ENCODE data around the gene BMP2. TPM values are rescaled to one million over a fixed set of nuclear protein-coding genes. Genes with fewer than 3 reads are reported as not detected.

The BMP2 gene
- total RNA-seq, 4 donors from 2014 or later: 19.1 to 27.1 (median 20.2) TPM

- WGBS, 2 donors: 66 to 72% methylated on average over 4 of the region's 4 CpGs
- no peak for TF ChIP-seq POLR2A (IDR thresholded peaks at IDR 0.05)
- TF ChIP-seq CTCF (IDR thresholded peaks at IDR 0.05): no peak
- no peaks in the 10 kb centered on the region for H3K9me3 ChIP-seq
- no peaks in the 10 kb centered on the region for H3K36me3 ChIP-seq
- intact Hi-C loops (cut with DNase I): no loop called here
- no peak overlapping the region for H3K4me3 ChIP-seq (replicated peaks in 1 of 3)
- H3K27ac ChIP-seq: no peak overlapping the region
- no peaks in the 10 kb centered on the region for H3K4me1 ChIP-seq
- no peaks in the 10 kb centered on the region for H3K27me3 ChIP-seq
- DNase-seq: no peak
Measured at GRCh38 chr20:6814945-6815344, 47.5 kb downstream of the BMP2 start.

- no peak for TF ChIP-seq CTCF (IDR thresholded peaks at IDR 0.05)
- TF ChIP-seq POLR2A (IDR thresholded peaks at IDR 0.05): no peak
- no peak for DNase-seq
- Histone ChIP-seq H3K4me3 (replicated peaks in 1 of 3) (no peak overlapping the region), H3K27ac (no peak overlapping the region), H3K4me1 (no peaks in the 10 kb centered on the region), H3K27me3 (no peaks in the 10 kb centered on the region), H3K36me3 (no peaks in the 10 kb centered on the region), H3K9me3 (no peaks in the 10 kb centered on the region)
- intact Hi-C loops (cut with DNase I): no loop called here
- WGBS, 2 donors: 67 to 81% methylated on average over 7 of the region's 7 CpGs
Measured at GRCh38 chr20:6818033-6818808, 50.7 kb downstream of the BMP2 start.

- no peaks in the 10 kb centered on the region for H3K4me1 ChIP-seq
- H3K27ac ChIP-seq: no peak overlapping the region
- peak; percentile 31 to 46 for DNase-seq
- H3K4me3 ChIP-seq (replicated peaks in 1 of 3): no peak overlapping the region
- H3K27me3 ChIP-seq: no peaks in the 10 kb centered on the region
- no peaks in the 10 kb centered on the region for H3K36me3 ChIP-seq
- no peaks in the 10 kb centered on the region for H3K9me3 ChIP-seq
- TF ChIP-seq POLR2A (IDR thresholded peaks at IDR 0.05) (no peak), CTCF (IDR thresholded peaks at IDR 0.05) (peak in 5 of 6 experiments; percentile 12 to 77 (median 59))
- intact Hi-C loops (cut with DNase I): no loop called here
- 46 to 48% methylated on average over 2 of the region's 2 CpGs for WGBS, 2 donors
Measured at GRCh38 chr20:6819599-6819998, 52.1 kb downstream of the BMP2 start.

- H3K4me1 ChIP-seq: no peaks in the 10 kb centered on the region
- H3K27ac ChIP-seq: no peak overlapping the region
- H3K27me3 ChIP-seq: no peaks in the 10 kb centered on the region
- H3K4me3 ChIP-seq (replicated peaks in 1 of 3): no peak overlapping the region
- 89 to 91% methylated on average over 5 of the region's 5 CpGs for WGBS, 2 donors
- TF ChIP-seq CTCF (IDR thresholded peaks at IDR 0.05) (no peak), POLR2A (IDR thresholded peaks at IDR 0.05) (no peak)
- no peak for DNase-seq
- intact Hi-C loops (cut with DNase I): loop anchor here (5.0 to 10.0 kb wide), 2 partner anchors 192 to 270 kb away; no protein-coding TSS in a partner anchor
- H3K9me3 ChIP-seq: no peaks in the 10 kb centered on the region
- H3K36me3 ChIP-seq: no peaks in the 10 kb centered on the region
Measured at GRCh38 chr20:6824401-6824800, 56.9 kb downstream of the BMP2 start.

GRCh38 chr20:6827472-6827871 lies 60.0 kb downstream of the BMP2 start:
- no peaks in the 10 kb centered on the region for H3K27me3 ChIP-seq
- no peak overlapping the region for H3K4me3 ChIP-seq (replicated peaks in 1 of 3)
- 90 to 92% methylated on average over 4 of the region's 4 CpGs for WGBS, 2 donors
- H3K4me1 ChIP-seq: no peaks in the 10 kb centered on the region
- no peaks in the 10 kb centered on the region for H3K9me3 ChIP-seq
- DNase-seq: no peak
- H3K27ac ChIP-seq: no peak overlapping the region
- intact Hi-C loops (cut with DNase I): loop anchor here (10.0 kb wide), 1 partner anchor 267 kb away; no protein-coding TSS in a partner anchor
- TF ChIP-seq CTCF (IDR thresholded peaks at IDR 0.05) (no peak), POLR2A (IDR thresholded peaks at IDR 0.05) (no peak)
- H3K36me3 ChIP-seq: no peaks in the 10 kb centered on the region

All from thyroid gland (tissue), 4 donors.